Neural progenitor cell (in vitro differentiated cells): ENCODE results near the gene POP7. TPM values are rescaled to one million over a fixed set of nuclear protein-coding genes. Genes with fewer than 3 reads are reported as not detected.
"Not testable (repeated sequence)": the region's sequence is repeated elsewhere in the genome, so short reads cannot be mapped to it uniquely, and the experiment has no call there.

ENCODE experiments used
- DNase-seq: peaks from one replicate; pipeline ENCODE4 v3.0.0-alpha.2; 2016; ENCODE audit warnings: low spot score
- H2AFZ ChIP-seq: fragments of 200-600 bp; sonication (generic); replicated peaks from 2 replicates; pipeline ENCODE4 v1.6.1; 2016; ENCODE audit warnings: antibody characterized with exemption
- H3F3A ChIP-seq: fragments of 200-600 bp; sonication (generic); 2 replicates; pipeline ENCODE4 v1.6.1; 2016; ENCODE audit warnings: antibody characterized with exemption, low read depth
- H3K27ac ChIP-seq: fragments of 200-600 bp; sonication (generic); 2 replicates; pipeline ENCODE4 v1.5.1; 2016; ENCODE audit warnings: mild to moderate bottlenecking
- H3K27me3 ChIP-seq: fragments of 200-600 bp; sonication (generic); 2 replicates; pipeline ENCODE4 v1.6.1; 2016; ENCODE audit warnings: mild to moderate bottlenecking, moderate library complexity
- H3K36me3 ChIP-seq: fragments of 200-600 bp; sonication (generic); 2 replicates; pipeline ENCODE4 v1.5.1; 2016
- H3K4me1 ChIP-seq: fragments of 200-600 bp; sonication (generic); 2 replicates; pipeline ENCODE4 v1.6.1; 2016; ENCODE audit warnings: mixed run types
- H3K4me2 ChIP-seq: fragments of 200-600 bp; sonication (generic); 2 replicates; pipeline ENCODE4 v1.6.1; 2016
- H3K4me3 ChIP-seq: fragments of 200-600 bp; sonication (generic); 2 replicates; pipeline ENCODE4 v1.5.1; 2016
- H3K79me2 ChIP-seq: fragments of 200-600 bp; sonication (generic); 2 replicates; pipeline ENCODE4 v1.6.1; 2016; ENCODE audit warnings: low read depth
- H3K9ac ChIP-seq: fragments of 200-600 bp; sonication (generic); 2 replicates; pipeline ENCODE4 v1.6.1; 2016
- H3K9me3 ChIP-seq: fragments of 200-600 bp; sonication (generic); 2 replicates; pipeline ENCODE4 v1.5.1; 2016; ENCODE audit warnings: low read depth
- H4K20me1 ChIP-seq: fragments of 200-600 bp; sonication (generic); 2 replicates; pipeline ENCODE4 v1.6.1; 2016; ENCODE audit warnings: low read depth
- H3K27ac Mint-ChIP-seq: 3 replicates; pipeline ENCODE4 v1.8.0; 2021; ENCODE audit warnings: mixed read lengths
- H3K27me3 Mint-ChIP-seq: 2 replicates; pipeline ENCODE4 v1.8.0; 2022; ENCODE audit warnings: low read depth, mild to moderate bottlenecking, inconsistent platforms, moderate library complexity, mixed read lengths; ENCODE audit not compliant: insufficient read depth
- H3K36me3 Mint-ChIP-seq: 3 replicates; pipeline ENCODE4 v1.8.0; 2021; ENCODE audit warnings: mixed read lengths
- H3K4me1 Mint-ChIP-seq: 3 replicates; pipeline ENCODE4 v1.8.0; 2021; ENCODE audit warnings: mixed read lengths
- H3K4me3 Mint-ChIP-seq: 3 replicates; pipeline ENCODE4 v1.8.0; 2021; ENCODE audit warnings: mild to moderate bottlenecking, moderate library complexity, mixed read lengths
- H3K9me3 Mint-ChIP-seq: 3 replicates; pipeline ENCODE4 v1.8.0; 2020; ENCODE audit warnings: mixed read lengths
- EZH2 ChIP-seq: fragments of 200-600 bp; sonication (generic); IDR thresholded peaks from 2 replicates; pipeline ENCODE4 v1.6.1; 2017; ENCODE audit warnings: antibody characterized with exemption, mild to moderate bottlenecking, moderate library complexity
- EZH2phosphoT487 ChIP-seq: fragments of 200-600 bp; sonication (generic); IDR thresholded peaks from 2 replicates; pipeline ENCODE4 v1.6.1; 2017; ENCODE audit warnings: antibody characterized with exemption
- total RNA-seq: library from RNA; depleted of rRNA; stranded (reverse); fragments of >200 nt; gene quantifications from 2 replicates; pipeline ENCODE4 v1.2.3, GENCODE V29; 2015; ENCODE audit warnings: low replicate concordance
- TF ChIP-seq, protein P1 (sequence below): fragments of 200-600 bp; sonication (generic); IDR thresholded peaks from 2 replicates; pipeline ENCODE4 v1.5.1; 2017; ENCODE audit warnings: antibody characterized with exemption, mild to moderate bottlenecking

Gene POP7
- total RNA-seq, 1 donor from 2014 or later = 19.4 TPM

DNA sequence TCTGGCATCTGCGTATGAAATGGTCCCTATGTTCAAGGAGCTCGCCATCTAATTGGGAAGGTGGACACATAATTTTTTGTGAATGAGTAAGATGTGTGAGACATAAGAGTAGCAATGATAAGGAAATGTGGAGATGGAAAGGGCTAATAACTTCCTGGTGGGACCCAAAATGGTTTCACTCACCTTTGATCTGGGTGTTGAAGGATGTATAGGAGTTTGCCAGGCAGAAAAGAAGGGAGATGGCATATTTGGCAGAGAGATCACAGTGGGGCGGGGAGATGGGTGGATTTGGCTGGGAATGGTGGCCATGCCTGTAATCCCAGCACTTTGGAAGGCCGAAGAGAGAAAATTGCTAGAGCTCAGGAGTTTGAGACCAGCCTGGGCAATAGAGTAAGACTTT lies 4.5 kb downstream of the POP7 start:
- peaks cover 4% of the 10 kb centered on the region for H3K36me3 ChIP-seq
- Mint-ChIP-seq H3K27ac (peak overlapping the region; percentile 3), H3K4me1 (peaks cover 13% of the 10 kb centered on the region), H3K9me3 (no peaks in the 10 kb centered on the region), H3K4me3 (no peak overlapping the region), H3K27me3 (peaks cover 3% of the 10 kb centered on the region), H3K36me3 (peaks cover 2% of the 10 kb centered on the region)
- H3K4me1 ChIP-seq = peaks cover 10% of the 10 kb centered on the region
- no peak overlapping the region for H3K4me2 ChIP-seq
- H3K4me3 ChIP-seq = no peak overlapping the region
- TF ChIP-seq EZH2phosphoT487 = no peak
- TF ChIP-seq EZH2 = no peak
- TF ChIP-seq, protein P1, sequence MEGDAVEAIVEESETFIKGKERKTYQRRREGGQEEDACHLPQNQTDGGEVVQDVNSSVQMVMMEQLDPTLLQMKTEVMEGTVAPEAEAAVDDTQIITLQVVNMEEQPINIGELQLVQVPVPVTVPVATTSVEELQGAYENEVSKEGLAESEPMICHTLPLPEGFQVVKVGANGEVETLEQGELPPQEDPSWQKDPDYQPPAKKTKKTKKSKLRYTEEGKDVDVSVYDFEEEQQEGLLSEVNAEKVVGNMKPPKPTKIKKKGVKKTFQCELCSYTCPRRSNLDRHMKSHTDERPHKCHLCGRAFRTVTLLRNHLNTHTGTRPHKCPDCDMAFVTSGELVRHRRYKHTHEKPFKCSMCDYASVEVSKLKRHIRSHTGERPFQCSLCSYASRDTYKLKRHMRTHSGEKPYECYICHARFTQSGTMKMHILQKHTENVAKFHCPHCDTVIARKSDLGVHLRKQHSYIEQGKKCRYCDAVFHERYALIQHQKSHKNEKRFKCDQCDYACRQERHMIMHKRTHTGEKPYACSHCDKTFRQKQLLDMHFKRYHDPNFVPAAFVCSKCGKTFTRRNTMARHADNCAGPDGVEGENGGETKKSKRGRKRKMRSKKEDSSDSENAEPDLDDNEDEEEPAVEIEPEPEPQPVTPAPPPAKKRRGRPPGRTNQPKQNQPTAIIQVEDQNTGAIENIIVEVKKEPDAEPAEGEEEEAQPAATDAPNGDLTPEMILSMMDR = no peak
- no peak overlapping the region for H3K9ac ChIP-seq
- no peak overlapping the region for H2AFZ ChIP-seq
- DNase-seq = no peak
- no peaks in the 10 kb centered on the region for H3K27me3 ChIP-seq
- no peaks in the 10 kb centered on the region for H3K9me3 ChIP-seq
- peaks cover 16% of the 10 kb centered on the region for H4K20me1 ChIP-seq
- peaks cover 24% of the 10 kb centered on the region for H3K79me2 ChIP-seq
- peaks cover 8% of the 10 kb centered on the region for H3F3A ChIP-seq
- no peak overlapping the region for H3K27ac ChIP-seq

DNA sequence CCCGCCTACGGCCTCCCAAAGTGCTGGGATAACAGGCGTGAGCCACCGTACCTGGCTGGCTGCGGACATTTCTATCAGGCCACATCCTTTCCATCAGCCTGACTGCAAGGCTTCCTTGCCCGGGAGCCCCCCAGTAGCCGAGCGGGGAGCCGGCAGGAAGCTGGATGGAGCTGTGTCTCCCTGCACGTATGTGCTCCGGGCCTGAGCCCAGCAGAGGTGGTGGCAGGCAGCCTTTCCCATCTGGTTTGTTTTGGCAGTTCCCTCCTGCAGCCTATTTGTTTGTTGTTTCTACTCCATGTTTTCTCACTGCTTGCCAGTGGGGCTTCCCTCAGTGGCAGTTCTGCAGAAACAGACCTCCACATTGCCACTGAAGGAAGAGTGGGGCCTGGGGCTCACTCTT lies 5.4 kb downstream of the POP7 start:
- no peaks in the 10 kb centered on the region for H3K9me3 ChIP-seq
- H3K4me2 ChIP-seq = no peak overlapping the region
- peaks cover 10% of the 10 kb centered on the region for H3K4me1 ChIP-seq
- DNase-seq = no peak
- Mint-ChIP-seq H3K27me3 (peaks cover 2% of the 10 kb centered on the region), H3K4me1 (peaks cover 14% of the 10 kb centered on the region), H3K9me3 (no peaks in the 10 kb centered on the region), H3K36me3 (peaks cover 2% of the 10 kb centered on the region), H3K27ac (no peak overlapping the region), H3K4me3 (no peak overlapping the region)
- TF ChIP-seq EZH2phosphoT487 = no peak
- TF ChIP-seq, protein P1 = no peak
- no peak for TF ChIP-seq EZH2
- H3K4me3 ChIP-seq = no peak overlapping the region
- peak overlapping the region; percentile 12 for H3K9ac ChIP-seq
- H3K27ac ChIP-seq = no peak overlapping the region
- H3K36me3 ChIP-seq = peaks cover 4% of the 10 kb centered on the region
- H3K27me3 ChIP-seq = no peaks in the 10 kb centered on the region
- peaks cover 19% of the 10 kb centered on the region for H3K79me2 ChIP-seq
- H2AFZ ChIP-seq = no peak overlapping the region
- H3F3A ChIP-seq = peaks cover 8% of the 10 kb centered on the region
- peaks cover 16% of the 10 kb centered on the region for H4K20me1 ChIP-seq

DNA sequence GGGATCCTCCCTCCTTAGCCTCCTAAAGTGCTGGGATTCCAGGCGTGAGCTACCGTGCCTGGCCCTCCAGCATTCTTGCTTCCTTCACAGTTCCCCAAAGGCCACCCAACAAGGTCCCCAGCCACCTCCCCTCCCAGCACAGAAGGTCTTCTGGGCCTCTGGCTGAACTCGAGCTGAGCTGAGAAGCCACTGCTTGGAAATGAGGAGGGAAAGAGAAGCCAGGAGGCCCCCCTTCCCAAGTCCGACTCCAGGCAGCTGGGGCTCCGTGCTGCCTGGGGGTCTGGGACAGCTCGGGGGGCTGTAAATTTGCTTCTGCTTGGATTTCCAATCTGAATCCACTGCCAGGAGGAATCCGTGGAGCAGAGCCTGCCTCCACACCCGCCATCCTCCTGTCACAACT lies 8.8 kb downstream of the POP7 start:
- no peaks in the 10 kb centered on the region for H3K36me3 ChIP-seq
- no peak for TF ChIP-seq EZH2phosphoT487
- TF ChIP-seq, protein P1 = no peak
- H3K4me2 ChIP-seq = no peak overlapping the region
- no peaks in the 10 kb centered on the region for H3K79me2 ChIP-seq
- Mint-ChIP-seq H3K4me1 (peaks cover 5% of the 10 kb centered on the region), H3K27ac (no peak overlapping the region), H3K36me3 (no peaks in the 10 kb centered on the region), H3K9me3 (peaks cover 14% of the 10 kb centered on the region), H3K4me3 (no peak overlapping the region), H3K27me3 (peaks cover 18% of the 10 kb centered on the region)
- no peaks in the 10 kb centered on the region for H3K9me3 ChIP-seq
- no peaks in the 10 kb centered on the region for H4K20me1 ChIP-seq
- no peaks in the 10 kb centered on the region for H3K4me1 ChIP-seq
- H3K27ac ChIP-seq = no peak overlapping the region
- H3K9ac ChIP-seq = no peak overlapping the region
- H3K27me3 ChIP-seq = peaks cover 16% of the 10 kb centered on the region
- no peak overlapping the region for H2AFZ ChIP-seq
- no peak overlapping the region for H3K4me3 ChIP-seq
- no peak for DNase-seq
- H3F3A ChIP-seq = peaks cover 8% of the 10 kb centered on the region

DNA sequence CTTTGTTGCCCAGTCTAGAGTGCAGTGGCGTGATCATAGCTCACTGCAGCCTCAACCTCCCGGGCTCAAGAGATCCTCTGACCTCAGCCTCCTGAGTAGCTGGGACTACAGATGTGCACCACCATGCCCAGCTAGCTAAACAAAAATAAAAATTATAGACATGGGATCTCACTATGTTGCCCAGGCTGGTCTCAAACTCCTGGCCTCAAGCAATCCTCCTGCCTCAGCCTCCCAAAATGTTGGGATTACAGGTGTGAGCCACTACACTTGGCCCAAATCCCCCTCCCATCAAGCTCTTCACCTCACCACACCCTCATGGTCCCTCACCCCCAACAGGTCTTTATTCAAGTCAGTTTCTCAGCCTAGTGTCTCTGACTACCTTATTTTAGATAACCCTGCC lies 11.2 kb downstream of the POP7 start:
- H3K27me3 Mint-ChIP-seq = peaks cover 34% of the 10 kb centered on the region
- not testable (repeated sequence) for H3K4me1 Mint-ChIP-seq, H3K27ac Mint-ChIP-seq, H3K36me3 Mint-ChIP-seq, H3K9me3 ChIP-seq, H3K27ac ChIP-seq, H4K20me1 ChIP-seq, H3K4me3 Mint-ChIP-seq, H2AFZ ChIP-seq, H3K79me2 ChIP-seq, DNase-seq, H3K9ac ChIP-seq, H3F3A ChIP-seq, H3K4me1 ChIP-seq, H3K36me3 ChIP-seq, H3K4me2 ChIP-seq, H3K4me3 ChIP-seq
- peaks cover 16% of the 10 kb centered on the region for H3K9me3 Mint-ChIP-seq
- H3K27me3 ChIP-seq = peaks cover 40% of the 10 kb centered on the region
